ENCODE data around the gene CD200R1.

- no peak for TF ChIP-seq ZBTB21 (CRISPR knock-in tag; IDR thresholded peaks at IDR 0.05)
- TF ChIP-seq MYNN (CRISPR knock-in tag; IDR thresholded peaks at IDR 0.05; ENCODE audit: low read depth), result no peak
Measured at GRCh38 chr3:113005611-113006010, 30.7 kb upstream of the CD200R1 start.

All from HepG2 (cell line).